Endothelial cell of umbilical vein (primary cell): ENCODE results near the gene PVR.

Experiments
- EZH2 ChIP-seq: IDR thresholded peaks from 2 replicates; pipeline ENCODE4 v1.6.1; 2012; ENCODE audit warnings: borderline replicate concordance, low read depth, mild to moderate bottlenecking, moderate library complexity, low read length, inconsistent platforms; ENCODE audit not compliant: severe bottlenecking
- FOS ChIP-seq: IDR thresholded peaks from 2 replicates; pipeline ENCODE4 v1.6.1; 2011; ENCODE audit warnings: mild to moderate bottlenecking, low read length, moderate library complexity, borderline replicate concordance; ENCODE audit not compliant: insufficient read depth
- GATA2 ChIP-seq: IDR thresholded peaks from 2 replicates; pipeline ENCODE4 v1.7.0; 2011; ENCODE audit warnings: low read depth, mild to moderate bottlenecking, moderate library complexity, mixed read lengths, low read length; ENCODE audit not compliant: insufficient read length, insufficient read depth
- JUN ChIP-seq: IDR thresholded peaks from 2 replicates; pipeline ENCODE4 v1.6.1; 2011; ENCODE audit warnings: borderline replicate concordance, low read depth; ENCODE audit not compliant: insufficient read length, insufficient read depth
- MYC ChIP-seq: IDR thresholded peaks from one replicate; pipeline ENCODE4 v1.6.1; 2011; ENCODE audit warnings: mild to moderate bottlenecking, low read depth, low read length
- POLR2A ChIP-seq: IDR thresholded peaks from 2 replicates; pipeline ENCODE4 v1.6.1; 2012; ENCODE audit warnings: low read depth, mild to moderate bottlenecking, control low read depth, low read length
- POLR2AphosphoS5 ChIP-seq: IDR thresholded peaks from 2 replicates; pipeline ENCODE4 v1.6.1; 2012; ENCODE audit warnings: low read depth, mild to moderate bottlenecking, control low read depth, low read length, moderate library complexity; ENCODE audit not compliant: insufficient read depth
- TF ChIP-seq, protein P1 (sequence below), 2 donors: IDR thresholded peaks; 1 replicate in 1 of 2; 2 replicates in 1 of 2; pipeline ENCODE4 v1.5.1; 2011; ENCODE audit warnings: low read length in 2 of 2, mild to moderate bottlenecking in 2 of 2, moderate library complexity in 2 of 2, control low read depth in 1 of 2, inconsistent platforms in 1 of 2, low read depth in 1 of 2; ENCODE audit not compliant: insufficient read depth in 1 of 2; ENCODE audit errors: extremely low read depth in 1 of 2
- TF ChIP-seq, protein P2 (sequence below): IDR thresholded peaks from 2 replicates; pipeline ENCODE4 v1.6.1; 2011; ENCODE audit not compliant: insufficient read depth, insufficient read length

DNA sequence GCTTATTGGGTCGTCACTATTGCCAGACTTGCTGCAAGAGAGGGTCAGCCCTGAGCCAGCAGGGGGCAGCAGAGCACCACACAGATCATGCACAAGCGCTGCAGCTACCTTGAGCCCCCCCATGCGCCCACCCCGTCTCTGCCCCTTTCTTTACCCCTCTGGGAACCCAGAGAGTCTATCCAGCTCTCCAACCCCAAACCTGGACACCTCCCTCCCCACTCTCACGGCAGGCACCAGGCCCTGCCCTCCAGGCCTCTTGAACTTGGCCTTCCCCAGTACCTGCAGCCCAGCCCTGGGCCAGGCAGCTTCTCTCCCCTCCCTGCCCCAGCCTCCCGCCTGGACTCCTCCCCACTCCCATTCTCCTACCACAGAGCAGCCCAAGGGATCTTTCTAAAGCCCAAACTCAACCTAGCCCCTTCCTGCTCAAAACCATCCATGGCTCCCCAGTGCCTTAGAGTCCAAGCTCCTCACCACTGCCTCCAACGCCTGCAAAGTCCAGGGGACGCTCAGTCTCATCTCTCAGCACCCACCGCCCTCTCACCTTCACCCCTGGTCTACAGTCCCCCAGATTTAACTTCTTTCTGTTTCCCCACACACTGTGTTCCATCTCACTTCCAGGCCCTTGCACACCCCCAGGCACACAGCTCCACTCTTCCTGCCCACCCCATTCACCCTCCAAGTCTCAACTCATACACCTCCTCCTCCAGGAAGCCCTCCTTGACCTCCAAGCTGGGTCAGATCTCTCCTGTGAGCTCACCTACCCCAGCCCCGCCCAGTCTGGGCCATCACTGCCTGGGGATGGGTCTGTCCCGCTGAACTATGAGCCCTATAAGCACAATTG, 45.8 kb downstream of the PVR start:
- TF ChIP-seq, protein P1, sequence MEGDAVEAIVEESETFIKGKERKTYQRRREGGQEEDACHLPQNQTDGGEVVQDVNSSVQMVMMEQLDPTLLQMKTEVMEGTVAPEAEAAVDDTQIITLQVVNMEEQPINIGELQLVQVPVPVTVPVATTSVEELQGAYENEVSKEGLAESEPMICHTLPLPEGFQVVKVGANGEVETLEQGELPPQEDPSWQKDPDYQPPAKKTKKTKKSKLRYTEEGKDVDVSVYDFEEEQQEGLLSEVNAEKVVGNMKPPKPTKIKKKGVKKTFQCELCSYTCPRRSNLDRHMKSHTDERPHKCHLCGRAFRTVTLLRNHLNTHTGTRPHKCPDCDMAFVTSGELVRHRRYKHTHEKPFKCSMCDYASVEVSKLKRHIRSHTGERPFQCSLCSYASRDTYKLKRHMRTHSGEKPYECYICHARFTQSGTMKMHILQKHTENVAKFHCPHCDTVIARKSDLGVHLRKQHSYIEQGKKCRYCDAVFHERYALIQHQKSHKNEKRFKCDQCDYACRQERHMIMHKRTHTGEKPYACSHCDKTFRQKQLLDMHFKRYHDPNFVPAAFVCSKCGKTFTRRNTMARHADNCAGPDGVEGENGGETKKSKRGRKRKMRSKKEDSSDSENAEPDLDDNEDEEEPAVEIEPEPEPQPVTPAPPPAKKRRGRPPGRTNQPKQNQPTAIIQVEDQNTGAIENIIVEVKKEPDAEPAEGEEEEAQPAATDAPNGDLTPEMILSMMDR (IDR thresholded peaks at IDR 0.05; ENCODE audit: extremely low read depth in 1 of 2, insufficient read depth in 1 of 2, low read depth in 1 of 2, low read length in 2 of 2) = peak; percentile 79 to 96
- TF ChIP-seq POLR2A (no peak), EZH2 (no peak), FOS (no peak), JUN (no peak), POLR2AphosphoS5 (no peak), MYC (no peak), GATA2 (no peak)
- TF ChIP-seq, protein P2, sequence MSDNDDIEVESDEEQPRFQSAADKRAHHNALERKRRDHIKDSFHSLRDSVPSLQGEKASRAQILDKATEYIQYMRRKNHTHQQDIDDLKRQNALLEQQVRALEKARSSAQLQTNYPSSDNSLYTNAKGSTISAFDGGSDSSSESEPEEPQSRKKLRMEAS = no peak
